Sigmoid colon (tissue), 4 donors: ENCODE measurements around the gene SLC22A13.

Experiments used
- CTCF ChIP-seq, 4 experiments: fragments of 450-650 bp in 3 of 4; fragments of 200-600 bp in 1 of 4; IDR thresholded peaks; one replicate each; pipeline ENCODE4 v1.5.1; 2016 to 2019; ENCODE audit warnings: antibody characterized with exemption in 4 of 4, mild to moderate bottlenecking in 3 of 4, moderate library complexity in 2 of 4
- EP300 ChIP-seq, 4 donors: sonication (generic); formaldehyde crosslinking; IDR thresholded peaks; one replicate each; pipeline ENCODE4 v1.6.1; 2017; ENCODE audit warnings: antibody characterized with exemption in 4 of 4
- POLR2A ChIP-seq, 2 donors: fragments of 450-650 bp; IDR thresholded peaks; one replicate each; pipeline ENCODE4 v1.6.1; 2016; ENCODE audit warnings: antibody characterized with exemption in 2 of 2, mild to moderate bottlenecking in 2 of 2, moderate library complexity in 2 of 2
- POLR2AphosphoS5 ChIP-seq, 4 donors: sonication (generic); formaldehyde crosslinking; IDR thresholded peaks; one replicate each; pipeline ENCODE4 v1.6.1; 2017; ENCODE audit warnings: antibody characterized with exemption in 4 of 4

GRCh38 chr3:38284756-38285150 lies 19.1 kb downstream of the SLC22A13 start:
- TF ChIP-seq CTCF (IDR thresholded peaks at IDR 0.05) (no peak), POLR2AphosphoS5 (IDR thresholded peaks at IDR 0.05) (no peak), EP300 (IDR thresholded peaks at IDR 0.05) (no peak), POLR2A (IDR thresholded peaks at IDR 0.05) (no peak)
